Measurements from ENCODE around the gene AUTS2.
A peak's percentile ranks its signal among the peaks of the same experiment; 100 is the strongest.

Gene AUTS2

GRCh38 chr7:70660819-70661191, 1062.5 kb downstream of the AUTS2 start:
- no peak for DNase-seq

- no peak for DNase-seq
These were observed 1065.4 kb downstream of the AUTS2 start for GRCh38 chr7:70663680-70664079.

- no peak for DNase-seq
These were observed 1067.7 kb downstream of the AUTS2 start for GRCh38 chr7:70665997-70666396.

- DNase-seq, result no peak
These were observed 1069.1 kb downstream of the AUTS2 start for GRCh38 chr7:70667406-70667805.

GRCh38 chr7:70668606-70669358, 1070.5 kb downstream of the AUTS2 start:
- no peak for DNase-seq

- DNase-seq, result no peak
These were observed 1071.6 kb downstream of the AUTS2 start for GRCh38 chr7:70669854-70670253.

- no peak for DNase-seq
These were observed 1072.0 kb downstream of the AUTS2 start for GRCh38 chr7:70670288-70670687.

- DNase-seq, result no peak
These were observed 1075.7 kb downstream of the AUTS2 start for GRCh38 chr7:70673778-70674570.

- DNase-seq, result no peak
These were observed 1076.3 kb downstream of the AUTS2 start for GRCh38 chr7:70674571-70675010.

GRCh38 chr7:70676243-70676642, 1078.0 kb downstream of the AUTS2 start:
- no peak for DNase-seq

- DNase-seq, result no peak
These were observed 1080.5 kb downstream of the AUTS2 start for GRCh38 chr7:70678621-70679251.

GRCh38 chr7:70679661-70680060, 1081.4 kb downstream of the AUTS2 start:
- DNase-seq, result no peak

GRCh38 chr7:70680306-70680705, 1082.0 kb downstream of the AUTS2 start:
- no peak for DNase-seq

- DNase-seq, result no peak
These were observed 1082.6 kb downstream of the AUTS2 start for GRCh38 chr7:70680743-70681468.

- no peak for DNase-seq
These were observed 1083.4 kb downstream of the AUTS2 start for GRCh38 chr7:70681469-70682350.

GRCh38 chr7:70684173-70684572, 1085.9 kb downstream of the AUTS2 start:
- no peak for DNase-seq

GRCh38 chr7:70693321-70693685, 1095.0 kb downstream of the AUTS2 start:
- DNase-seq, result no peak

- peak; percentile 80 for DNase-seq
These were observed 1095.6 kb downstream of the AUTS2 start for GRCh38 chr7:70693686-70694433.

- DNase-seq, result no peak
These were observed 1096.2 kb downstream of the AUTS2 start for GRCh38 chr7:70694434-70694970.

- no peak for DNase-seq
These were observed 1096.9 kb downstream of the AUTS2 start for GRCh38 chr7:70694971-70695794.
